22Rv1 (cell line): ENCODE measurements around the gene FOXO3.

ENCODE experiments used
- H3K27ac ChIP-seq: fragments of 450-650 bp; 2 replicates; pipeline ENCODE4 v1.5.1; 2017
- CTCF ChIP-seq: fragments of 450-650 bp; IDR thresholded peaks from 2 replicates; pipeline ENCODE4 v1.5.1; 2017; ENCODE audit warnings: mild to moderate bottlenecking
- ZFX ChIP-seq: fragments of 450-650 bp; IDR thresholded peaks from 2 replicates; pipeline ENCODE4 v1.6.1; 2017; ENCODE audit warnings: antibody characterized with exemption, borderline replicate concordance

The FOXO3 gene

DNA sequence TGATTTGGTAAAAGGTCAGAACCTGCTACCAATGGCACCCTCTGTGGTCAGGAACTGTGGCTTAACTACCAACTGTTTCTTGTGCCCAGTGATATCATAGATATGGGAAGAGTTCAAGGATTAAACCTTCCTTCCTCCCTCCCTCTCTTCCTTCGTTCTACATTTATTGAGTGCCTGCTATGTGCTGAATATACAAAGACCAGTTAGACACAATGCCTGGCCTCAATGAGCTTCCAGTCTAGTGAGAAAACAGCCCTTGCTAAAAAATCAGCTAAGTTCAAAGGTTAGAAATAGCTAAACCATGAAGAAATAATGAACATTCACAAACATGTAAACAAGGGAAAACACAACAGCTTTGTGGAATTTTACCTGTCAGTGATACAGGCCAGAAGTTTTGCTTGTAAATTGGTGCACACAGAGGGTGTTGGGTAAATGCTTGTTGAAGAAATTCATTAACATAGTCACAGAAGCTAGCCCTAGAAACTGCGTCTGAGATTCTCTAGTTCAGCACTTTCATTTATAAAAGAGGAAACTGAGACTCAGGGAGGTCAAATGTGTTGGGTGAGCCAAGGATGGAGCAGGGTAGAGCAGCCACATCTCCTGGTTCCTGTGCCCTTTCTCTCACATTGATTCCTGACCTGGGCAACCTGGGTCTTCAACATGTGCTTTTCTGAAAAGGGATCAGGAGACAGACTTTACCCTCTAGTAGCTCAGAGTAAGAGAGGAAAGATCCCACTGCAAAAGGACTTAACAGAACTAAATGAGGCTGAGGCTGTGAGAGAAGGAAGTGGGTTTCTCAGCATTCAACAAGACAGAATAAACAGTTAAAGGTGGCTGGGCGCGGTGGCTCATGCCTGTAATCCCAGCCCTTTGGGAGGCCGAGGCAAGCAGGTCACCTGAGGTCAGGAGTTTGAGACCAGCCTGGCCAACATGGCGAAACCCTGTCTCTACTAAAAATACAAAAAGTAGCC, 14.4 kb upstream of the FOXO3 start:
- TF ChIP-seq ZFX = no peak
- H3K27ac ChIP-seq = no peak overlapping the region

- TF ChIP-seq ZFX (no peak), CTCF (no peak)
- no peak overlapping the region for H3K27ac ChIP-seq
Observed at GRCh38 chr6:108549241-108549640, 11.5 kb upstream of the FOXO3 start.

- no peak overlapping the region for H3K27ac ChIP-seq
- TF ChIP-seq CTCF (no peak), ZFX (no peak)
Observed at GRCh38 chr6:108549741-108550140, 11.0 kb upstream of the FOXO3 start.

DNA sequence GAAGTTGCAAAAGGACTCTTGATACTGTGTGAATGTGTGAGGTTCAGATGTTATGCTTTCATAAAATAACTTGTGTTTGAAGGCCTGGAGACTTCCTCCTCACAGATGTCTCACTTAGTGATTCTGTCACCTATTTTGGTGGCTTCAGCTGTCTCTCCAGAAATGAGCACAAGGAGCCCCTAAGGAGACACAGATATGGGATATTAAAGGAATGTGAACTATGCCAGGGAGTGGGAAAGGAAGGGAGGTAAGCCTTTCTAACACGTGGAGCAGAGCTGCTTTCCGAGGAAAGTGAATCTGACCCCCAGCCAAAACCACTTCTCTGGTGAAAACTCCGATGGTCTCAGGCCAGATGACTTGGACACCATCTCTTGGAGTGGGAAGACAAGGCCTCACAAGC, 10.5 kb upstream of the FOXO3 start:
- no peak overlapping the region for H3K27ac ChIP-seq
- no peak for TF ChIP-seq ZFX
- TF ChIP-seq CTCF = no peak

- TF ChIP-seq ZFX (no peak), CTCF (no peak)
- H3K27ac ChIP-seq = no peak overlapping the region
Observed at GRCh38 chr6:108555399-108556052, 5.2 kb upstream of the FOXO3 start.

- no peak overlapping the region for H3K27ac ChIP-seq
- TF ChIP-seq ZFX = no peak
- TF ChIP-seq CTCF = no peak
Observed at GRCh38 chr6:108556250-108556649, 4.5 kb upstream of the FOXO3 start.

GRCh38 chr6:108556866-108557493, 3.7 kb upstream of the FOXO3 start:
- no peak for TF ChIP-seq CTCF
- peak overlapping the region; percentile 90 for H3K27ac ChIP-seq
